GM12801 (cell line): ENCODE results near the gene IL25.

Experiments
- TF ChIP-seq, protein P1 (sequence below): IDR thresholded peaks from one replicate; pipeline ENCODE4 v1.5.1; 2011; ENCODE audit warnings: control low read depth; ENCODE audit not compliant: insufficient read length; ENCODE audit errors: extremely low read depth

The IL25 gene

DNA sequence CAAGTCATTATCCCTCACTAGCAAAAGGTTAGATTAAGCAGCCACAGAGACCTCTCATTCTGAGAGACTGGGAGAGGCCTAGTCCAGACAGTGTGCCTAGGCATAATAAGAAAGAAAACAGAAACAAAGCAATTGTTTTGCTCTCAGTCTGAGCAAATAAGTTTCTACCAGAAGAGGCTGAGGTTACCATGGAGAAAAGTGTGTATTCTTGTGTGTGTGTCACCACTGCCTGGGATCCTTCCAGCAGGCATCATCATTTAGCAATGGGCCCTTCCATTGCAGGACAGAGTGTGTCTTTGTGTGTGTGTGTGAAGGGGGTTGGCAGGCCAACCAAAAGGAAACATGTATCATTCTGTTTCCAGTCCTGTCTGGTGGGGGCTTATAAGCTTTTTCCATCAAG, 11.3 kb upstream of the IL25 start:
- TF ChIP-seq, protein P1, sequence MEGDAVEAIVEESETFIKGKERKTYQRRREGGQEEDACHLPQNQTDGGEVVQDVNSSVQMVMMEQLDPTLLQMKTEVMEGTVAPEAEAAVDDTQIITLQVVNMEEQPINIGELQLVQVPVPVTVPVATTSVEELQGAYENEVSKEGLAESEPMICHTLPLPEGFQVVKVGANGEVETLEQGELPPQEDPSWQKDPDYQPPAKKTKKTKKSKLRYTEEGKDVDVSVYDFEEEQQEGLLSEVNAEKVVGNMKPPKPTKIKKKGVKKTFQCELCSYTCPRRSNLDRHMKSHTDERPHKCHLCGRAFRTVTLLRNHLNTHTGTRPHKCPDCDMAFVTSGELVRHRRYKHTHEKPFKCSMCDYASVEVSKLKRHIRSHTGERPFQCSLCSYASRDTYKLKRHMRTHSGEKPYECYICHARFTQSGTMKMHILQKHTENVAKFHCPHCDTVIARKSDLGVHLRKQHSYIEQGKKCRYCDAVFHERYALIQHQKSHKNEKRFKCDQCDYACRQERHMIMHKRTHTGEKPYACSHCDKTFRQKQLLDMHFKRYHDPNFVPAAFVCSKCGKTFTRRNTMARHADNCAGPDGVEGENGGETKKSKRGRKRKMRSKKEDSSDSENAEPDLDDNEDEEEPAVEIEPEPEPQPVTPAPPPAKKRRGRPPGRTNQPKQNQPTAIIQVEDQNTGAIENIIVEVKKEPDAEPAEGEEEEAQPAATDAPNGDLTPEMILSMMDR = no peak

DNA sequence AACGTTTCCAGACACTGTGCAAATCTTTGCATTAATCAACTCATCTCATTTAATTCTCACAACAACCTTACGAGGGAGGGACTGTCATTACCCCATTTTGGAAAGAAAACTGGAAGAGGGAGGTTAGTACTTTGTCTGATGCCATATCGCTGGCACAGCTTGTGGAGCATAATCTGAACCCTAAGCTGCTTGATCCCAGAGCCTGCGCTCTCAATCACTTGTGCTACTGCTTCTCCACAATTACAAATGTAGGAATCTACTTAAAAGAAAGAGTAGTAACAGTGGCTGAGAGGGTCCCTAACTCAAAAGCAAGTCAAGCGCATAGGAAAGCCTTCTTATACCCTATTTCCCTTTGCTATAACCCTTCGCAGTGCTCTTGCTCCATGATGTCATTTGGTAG, 10.8 kb upstream of the IL25 start:
- TF ChIP-seq, protein P1 = no peak

DNA sequence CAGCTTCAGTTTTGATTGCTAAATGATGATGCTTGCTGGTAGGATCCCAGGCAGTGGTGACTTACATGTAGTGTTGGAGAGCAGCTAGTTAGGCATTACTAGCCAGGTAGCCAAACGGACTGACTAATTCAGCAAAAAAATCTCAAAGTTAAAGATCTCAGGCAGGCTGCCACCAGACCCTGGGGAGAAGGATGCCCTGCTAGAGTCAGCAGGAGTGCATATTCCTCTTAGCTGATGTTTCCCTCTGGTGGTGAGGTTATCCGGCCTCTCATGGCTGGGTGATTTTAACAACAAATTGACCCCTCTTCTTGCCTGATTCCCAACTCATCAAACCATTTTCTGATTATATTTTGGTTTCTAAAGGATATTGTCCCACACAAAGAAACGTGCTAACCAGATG, 10.4 kb upstream of the IL25 start:
- TF ChIP-seq, protein P1 = no peak

DNA sequence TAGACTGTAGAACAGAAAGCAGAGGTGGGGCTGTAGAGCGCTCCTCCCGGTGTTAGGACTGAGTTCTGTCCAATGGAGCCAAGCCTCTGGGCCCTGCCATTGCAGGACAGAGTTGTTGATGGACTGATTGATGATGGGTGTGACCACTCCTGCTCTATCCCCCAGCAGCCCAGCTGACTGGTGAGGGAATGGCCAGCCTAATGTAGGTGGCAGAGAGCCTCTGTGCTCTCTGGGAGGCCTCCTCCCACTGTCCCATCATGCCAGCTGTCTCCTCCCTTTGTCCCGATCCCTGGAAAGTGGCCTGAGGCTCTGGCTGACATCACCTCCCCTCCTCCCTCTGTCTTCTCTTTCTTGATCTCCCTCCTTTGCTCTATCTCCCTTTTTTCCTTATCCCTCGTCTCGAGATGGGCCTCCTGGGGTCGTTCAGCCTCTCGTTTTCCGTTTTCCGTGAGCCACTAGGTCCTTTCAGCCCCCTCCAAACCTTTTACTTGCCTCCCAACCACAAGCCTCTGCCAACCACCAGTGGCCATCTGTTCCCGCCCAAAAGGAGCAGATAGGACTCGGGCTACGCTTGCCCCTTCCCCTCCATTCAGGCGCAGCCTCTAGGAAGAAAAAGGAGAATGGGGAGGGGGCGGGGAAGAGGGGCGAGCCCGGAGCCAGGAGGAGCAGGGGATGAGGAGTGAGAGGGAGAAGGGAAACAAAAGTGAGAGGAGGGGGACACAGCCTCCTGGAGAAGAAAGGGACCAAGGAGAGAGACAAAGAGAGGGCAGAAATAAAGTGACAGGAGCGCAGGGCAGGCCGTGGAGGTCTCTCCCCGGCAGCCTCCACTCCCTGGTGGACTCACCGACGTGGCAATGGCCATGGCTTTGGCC, 8.2 kb upstream of the IL25 start:
- TF ChIP-seq, protein P1 = no peak

DNA sequence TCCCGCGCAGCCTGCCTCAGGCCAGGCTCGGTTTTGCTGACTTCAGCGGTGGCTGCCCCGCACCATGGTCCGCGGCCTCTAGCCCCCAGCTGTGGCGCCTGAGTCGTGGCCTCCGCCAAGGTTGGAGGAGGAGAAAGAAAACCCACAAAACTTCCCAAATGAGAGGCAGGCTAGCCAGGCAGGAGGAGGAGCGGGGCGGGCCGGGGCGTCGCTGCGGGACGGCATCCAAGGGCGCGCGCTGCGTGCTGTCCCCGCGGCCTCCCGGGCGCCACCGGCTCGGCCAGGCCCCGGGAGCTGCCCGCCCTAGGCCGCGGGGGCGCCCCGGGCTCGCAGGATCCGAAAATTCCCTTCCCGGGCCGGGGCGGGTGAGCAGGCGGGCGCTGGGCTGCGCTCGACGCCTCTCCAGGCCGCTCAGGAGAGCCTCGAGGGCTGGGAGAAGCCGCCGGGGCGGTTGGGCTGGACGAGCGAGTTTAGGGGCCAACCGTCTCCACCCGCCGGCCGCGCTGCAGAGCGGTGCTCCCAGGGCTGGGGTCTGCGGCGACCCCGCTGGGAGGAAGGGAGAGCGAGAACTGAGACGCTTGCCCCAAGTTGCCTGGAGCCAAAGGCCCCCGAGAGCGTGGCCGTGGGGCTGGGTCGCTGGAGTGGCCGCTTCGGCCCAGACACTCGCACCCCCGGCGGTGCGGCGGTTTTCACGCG, 7.4 kb upstream of the IL25 start, which contains the start of gene EFS:
EFS (minus strand) TSS at position 137 of the 696 bp plus-strand sequence. CDS start 147 bp downstream, outside the sequence.
- TF ChIP-seq, protein P1 = no peak

DNA sequence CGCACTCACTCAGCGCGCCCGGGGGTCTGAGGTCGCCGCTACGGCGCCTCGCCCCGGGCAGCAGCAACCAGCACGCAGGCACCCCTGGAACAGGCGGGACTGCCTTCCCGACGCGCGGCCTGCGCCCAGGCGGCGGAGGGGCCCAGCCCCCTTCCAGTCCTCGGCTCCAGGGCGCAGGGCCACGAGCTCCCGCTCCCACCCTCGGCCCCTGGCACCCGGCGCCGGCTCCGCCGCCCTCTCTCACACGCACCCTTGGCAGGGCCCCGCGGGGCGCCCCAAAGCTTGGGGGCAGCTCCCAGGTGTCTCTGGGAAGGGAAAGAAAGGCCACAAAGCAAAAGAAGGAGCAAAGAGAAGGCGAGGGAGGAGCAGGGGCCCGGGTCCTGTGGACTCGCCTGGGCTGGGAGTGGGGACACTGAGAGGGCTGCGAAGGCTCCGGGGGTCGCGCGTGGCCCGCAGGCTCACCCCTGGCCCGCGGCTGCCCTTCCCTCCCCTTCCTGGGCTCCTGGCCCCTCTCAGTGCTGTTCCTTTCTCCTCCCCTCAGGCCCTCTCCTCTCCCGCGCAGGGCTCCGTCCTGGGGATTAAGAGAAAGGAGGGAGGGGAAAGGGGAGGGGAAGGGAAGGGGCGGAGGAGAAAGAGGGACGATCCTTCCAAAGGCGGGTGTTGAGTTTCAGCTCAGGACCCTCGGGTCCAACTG, 6.7 kb upstream of the IL25 start:
- TF ChIP-seq, protein P1 = no peak

DNA sequence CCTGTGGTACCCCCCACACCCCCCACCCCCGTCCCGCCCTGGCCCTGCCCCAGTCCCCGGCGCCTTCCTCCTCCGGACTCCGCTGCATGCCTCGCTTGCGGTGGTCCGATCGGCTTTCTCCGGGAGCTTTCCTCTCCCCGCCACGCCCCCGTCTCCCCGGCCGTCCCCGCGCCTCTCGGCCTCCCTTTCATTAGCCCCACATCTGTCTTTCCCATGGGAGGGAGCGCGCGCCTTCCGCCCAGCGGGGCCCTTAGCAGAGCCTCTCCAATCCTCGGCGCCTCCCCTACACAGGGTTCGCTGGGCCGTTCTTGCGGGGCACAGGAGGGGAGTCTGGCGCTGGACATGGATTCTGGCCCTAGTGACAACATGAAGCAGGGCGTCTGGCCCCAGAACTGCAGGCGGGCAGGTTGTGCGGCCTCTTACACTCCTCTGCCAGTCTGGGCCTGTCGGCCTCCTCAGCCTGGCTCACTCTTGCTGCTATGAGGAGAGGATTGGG, 6.1 kb upstream of the IL25 start:
- TF ChIP-seq, protein P1 = no peak
